HTR-8/SVneo (cell line): Measurements from ENCODE around the gene FAM184B.

ENCODE experiments used
- DNase-seq: peaks from one replicate; pipeline ENCODE4 v3.0.0; 2011; ENCODE audit warnings: low spot score, mixed read lengths; ENCODE audit not compliant: insufficient read length
- FAIRE-seq: peaks from 2 replicates; lab custom pipeline; 2011; peaks lifted over from hg19 to GRCh38; lab: Jason Lieb, UNC

FAM184B gene

DNA sequence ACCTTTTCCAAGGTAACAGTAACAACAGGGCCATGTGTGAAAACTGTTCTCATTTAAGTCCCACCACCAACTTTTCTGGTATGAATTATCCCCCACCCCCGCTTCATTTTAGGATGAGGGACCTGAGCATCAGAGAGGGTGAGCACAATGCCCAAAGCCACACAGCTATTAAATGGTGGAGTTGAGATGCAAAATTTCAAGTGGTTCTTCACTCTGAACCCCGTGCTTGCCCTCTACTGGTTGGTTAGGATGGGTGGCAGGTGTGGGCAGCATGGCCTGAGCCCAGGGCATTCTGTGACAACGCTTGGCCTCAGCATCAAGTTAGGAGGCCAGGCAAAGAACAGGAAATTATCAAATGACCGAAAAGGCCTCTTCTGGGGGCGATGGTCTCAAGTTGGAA, 133.5 kb downstream of the FAM184B start:
- no peak for FAIRE-seq
- DNase-seq: no peak

- FAIRE-seq: no peak
- no peak for DNase-seq
Measured at GRCh38 chr4:17647176-17647806, 134.1 kb downstream of the FAM184B start.

GRCh38 chr4:17646693-17647092, 134.7 kb downstream of the FAM184B start:
- no peak for DNase-seq
- FAIRE-seq: no peak

DNA sequence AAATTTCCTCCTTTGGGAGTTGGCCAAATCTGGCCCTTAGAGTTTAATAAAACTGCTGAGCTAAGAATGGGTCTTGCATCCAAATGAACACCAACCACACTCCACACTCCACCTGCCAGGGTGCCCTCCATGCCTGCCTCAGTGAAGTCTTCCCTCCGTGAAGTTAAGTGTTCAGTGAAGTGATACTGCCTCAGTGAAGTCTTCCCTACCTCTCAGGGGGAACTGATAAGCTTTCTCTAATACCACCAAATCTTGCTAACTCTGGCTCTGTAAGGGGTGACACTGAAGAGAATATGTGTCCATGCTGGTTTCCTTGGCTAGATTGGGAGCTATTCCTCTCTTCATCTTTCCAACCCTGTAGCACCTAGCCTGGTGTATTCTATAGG, 139.0 kb downstream of the FAM184B start:
- DNase-seq: no peak
- FAIRE-seq: no peak

- DNase-seq: no peak
- FAIRE-seq: no peak
Measured at GRCh38 chr4:17639136-17639535, 142.3 kb downstream of the FAM184B start.

- no peak for FAIRE-seq
Measured at GRCh38 chr4:17636696-17637622, 144.5 kb downstream of the FAM184B start.

DNA sequence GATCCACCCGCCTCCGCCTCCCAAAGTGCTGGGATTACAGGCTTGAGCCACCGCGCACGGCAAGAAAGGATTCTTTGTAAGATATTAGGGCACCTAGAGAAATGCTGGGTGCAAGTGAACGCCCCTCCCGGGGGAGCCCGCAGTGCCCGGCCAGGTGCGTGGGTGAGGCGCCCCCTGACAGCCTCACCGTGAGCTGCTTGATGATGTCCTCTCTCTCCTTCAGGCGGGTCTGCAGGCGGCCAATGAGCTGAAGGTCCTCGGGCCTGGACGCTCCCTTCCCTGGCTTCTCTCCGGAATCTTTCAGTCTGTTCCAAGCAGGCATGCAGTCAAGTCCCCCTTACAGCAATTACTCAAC, 145.1 kb downstream of the FAM184B start:
- DNase-seq (no peak), FAIRE-seq (no peak)

More at GRCh38 chr4:17636696-17637622, 144.5 kb downstream of the FAM184B start:
- DNase-seq: peak; percentile 81

GRCh38 chr4:17635056-17635455, 146.4 kb downstream of the FAM184B start:
- no peak for DNase-seq
- no peak for FAIRE-seq

DNA sequence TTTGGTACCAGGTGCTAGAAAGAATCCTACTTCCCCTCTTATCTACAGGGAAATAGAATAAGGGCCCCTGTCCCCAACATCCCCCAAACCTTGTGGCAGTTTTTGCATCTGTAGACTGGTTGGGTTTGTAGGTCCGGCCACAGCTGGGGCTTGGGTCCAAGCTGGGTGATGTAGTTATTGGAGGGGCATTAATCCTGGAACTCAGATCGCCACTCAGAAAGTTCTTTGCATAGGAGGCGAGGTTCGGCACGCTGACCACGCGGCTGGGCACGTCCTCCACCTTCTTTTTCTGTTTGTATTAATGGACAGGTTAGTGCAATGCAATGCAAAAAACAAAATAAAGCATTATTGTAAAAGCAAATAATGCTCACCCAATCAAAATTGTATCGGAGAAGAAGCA, 147.8 kb downstream of the FAM184B start:
- DNase-seq: no peak
- FAIRE-seq: no peak

- FAIRE-seq (no peak), DNase-seq (no peak)
Measured at GRCh38 chr4:17630228-17630627, 151.2 kb downstream of the FAM184B start.

GRCh38 chr4:17624821-17625220, 156.6 kb downstream of the FAM184B start:
- no peak for FAIRE-seq
- no peak for DNase-seq

- DNase-seq (no peak), FAIRE-seq (no peak)
Measured at GRCh38 chr4:17623451-17624001, 157.9 kb downstream of the FAM184B start.

DNA sequence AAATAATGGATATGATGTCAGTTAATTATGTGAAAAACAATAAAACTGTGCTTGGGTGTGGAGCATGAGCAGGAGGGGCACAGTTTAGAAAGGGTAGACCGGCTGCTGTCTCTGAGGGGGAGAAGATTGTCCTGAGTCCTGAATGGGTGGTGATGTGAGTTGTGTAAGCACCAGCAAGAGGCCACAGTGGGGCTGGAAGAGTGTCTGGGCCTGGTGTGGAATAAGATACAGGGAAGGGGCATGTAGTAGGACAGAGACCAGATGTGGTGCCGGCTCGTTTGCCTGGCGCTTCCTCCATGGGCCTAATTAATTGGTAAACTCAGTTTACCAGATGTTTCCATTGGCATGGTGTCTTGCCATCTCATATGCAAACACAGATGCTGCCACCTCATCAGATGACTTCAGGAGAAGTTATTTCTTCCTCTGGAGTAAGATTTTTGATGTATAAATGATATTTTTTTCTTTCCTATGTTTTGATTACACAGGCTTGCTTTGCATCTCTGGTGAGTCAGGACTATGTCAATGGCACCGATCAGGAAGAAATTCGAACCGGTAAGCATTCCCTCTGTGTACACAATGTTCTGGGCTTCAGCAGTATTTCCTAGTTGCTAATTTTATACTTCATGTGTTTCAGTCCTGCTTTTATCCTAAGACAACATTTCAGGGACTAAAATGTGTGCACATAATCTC, 161.9 kb downstream of the FAM184B start:
- FAIRE-seq: no peak
- no peak for DNase-seq

GRCh38 chr4:17618926-17619325, 162.5 kb downstream of the FAM184B start:
- DNase-seq (no peak), FAIRE-seq (no peak)

DNA sequence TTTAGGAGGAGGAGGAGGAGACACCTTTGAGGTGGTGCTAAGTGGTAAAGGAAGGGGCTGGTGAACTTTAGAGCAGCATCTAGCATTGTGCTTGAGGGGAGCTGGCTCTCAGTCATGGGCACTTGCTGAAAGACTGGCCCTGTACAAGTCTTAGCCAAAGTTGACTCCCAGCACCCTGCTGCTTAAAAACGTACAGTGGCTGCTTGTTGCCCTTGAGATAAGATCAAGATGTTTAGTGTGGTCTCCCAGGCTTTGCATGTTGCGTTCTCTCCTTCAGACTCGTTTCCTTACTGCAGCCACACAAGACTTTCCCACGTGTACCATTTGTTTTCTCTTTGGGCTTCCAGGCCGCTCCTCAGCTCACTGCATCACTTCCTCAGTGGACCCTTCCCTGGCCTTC, 165.1 kb downstream of the FAM184B start:
- no peak for FAIRE-seq
- no peak for DNase-seq

DNA sequence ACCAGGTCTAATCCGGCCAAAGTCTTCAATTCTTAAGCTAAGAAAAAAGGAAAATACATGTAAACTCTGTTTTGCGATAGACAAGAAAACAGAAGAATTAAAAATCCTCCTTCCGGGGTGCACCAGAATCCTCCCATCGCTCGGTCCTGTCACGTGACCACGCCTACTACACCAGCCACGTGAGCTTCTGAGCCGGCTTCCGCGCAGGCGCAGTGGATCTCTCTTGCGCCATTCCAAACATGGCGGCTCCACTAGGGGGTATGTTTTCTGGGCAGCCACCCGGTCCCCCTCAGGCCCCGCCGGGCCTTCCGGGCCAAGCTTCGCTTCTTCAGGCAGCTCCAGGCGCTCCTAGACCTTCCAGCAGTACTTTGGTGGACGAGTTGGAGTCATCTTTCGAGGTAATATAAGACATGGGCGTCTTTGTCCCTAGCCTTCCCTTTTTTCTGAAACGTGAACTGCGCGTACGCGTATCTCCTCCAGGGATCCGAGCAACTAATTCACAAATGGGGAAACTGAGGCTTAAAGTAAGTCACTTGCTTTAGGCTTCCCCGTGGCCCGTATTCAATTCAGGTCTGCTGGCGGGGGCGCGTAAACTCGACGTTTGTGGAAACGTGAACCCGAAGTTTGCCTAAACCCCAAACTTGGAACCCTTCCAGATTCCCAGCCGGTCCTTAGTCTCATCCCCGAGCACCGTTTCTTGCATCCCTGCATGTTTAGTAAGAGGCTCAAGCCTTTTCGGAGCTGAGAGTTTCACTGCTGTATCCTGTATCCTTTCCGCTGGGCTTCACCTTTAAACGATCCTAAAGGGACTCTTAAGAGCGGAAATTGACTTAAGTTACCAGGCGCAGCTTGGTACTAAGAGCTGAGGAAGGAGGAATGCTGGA, 166.8 kb downstream of the FAM184B start, which contains the start of gene MED28:
Gene MED28, plus strand, starts transcription at position 226 of the 884 bp plus-strand sequence. Its CDS starts 14 bp downstream, at position 240.
- DNase-seq (peak; percentile 96), FAIRE-seq (peak; percentile 83)

GRCh38 chr4:17613761-17614415, 167.5 kb downstream of the FAM184B start:
- FAIRE-seq (no peak), DNase-seq (peak; percentile 56)

GRCh38 chr4:17605236-17605635, 176.2 kb downstream of the FAM184B start:
- no peak for FAIRE-seq
- DNase-seq: no peak

DNA sequence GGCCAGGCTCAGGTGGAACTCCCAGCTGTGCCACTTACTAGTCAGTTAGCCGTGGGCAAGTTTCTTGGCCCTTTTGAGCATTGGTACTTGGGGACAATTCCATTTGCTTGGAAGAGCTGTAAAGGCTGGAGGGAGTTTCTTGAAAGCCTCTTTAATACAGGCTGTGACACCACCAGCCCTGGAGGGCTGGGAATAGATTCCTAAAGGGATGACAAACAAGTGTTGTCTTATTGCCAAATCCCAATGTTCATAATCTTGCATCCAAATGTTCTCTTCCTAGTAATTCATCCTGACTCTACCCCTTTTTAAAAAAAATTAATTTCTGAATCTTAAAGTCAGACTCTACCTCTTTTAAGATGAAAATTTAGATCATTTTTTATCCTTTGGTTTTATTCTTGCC, 181.6 kb downstream of the FAM184B start:
- FAIRE-seq (no peak), DNase-seq (no peak)
